H9 (cell line): ENCODE results near the gene GJD4. TPM values are rescaled to one million over a fixed set of nuclear protein-coding genes. Genes with fewer than 3 reads are reported as not detected.

ENCODE experiments used
- DNase-seq: peaks from one replicate; pipeline ENCODE4 v3.0.0-alpha.2; 2017
- H2AFZ ChIP-seq: one replicate; pipeline ENCODE4 v1.6.1; 2013; ENCODE audit warnings: mild to moderate bottlenecking, low read length, control low read depth, moderate library complexity
- H2AK5ac ChIP-seq: 2 replicates; pipeline ENCODE4 v1.6.1; 2013; ENCODE audit warnings: low read length, control low read depth, mixed read lengths; ENCODE audit not compliant: insufficient read length
- H2BK120ac ChIP-seq: one replicate; pipeline ENCODE4 v1.6.1; 2013; ENCODE audit warnings: low read depth, mild to moderate bottlenecking, low read length, control low read depth, inconsistent platforms; ENCODE audit not compliant: poor library complexity, severe bottlenecking
- H2BK12ac ChIP-seq: 2 replicates; pipeline ENCODE4 v1.6.1; 2013; ENCODE audit warnings: low read length, control low read depth, mixed read lengths, low read depth; ENCODE audit not compliant: insufficient read length
- H2BK15ac ChIP-seq: 2 replicates; pipeline ENCODE4 v1.6.1; 2013; ENCODE audit warnings: low read depth, low read length, control low read depth
- H2BK20ac ChIP-seq: one replicate; pipeline ENCODE4 v1.6.1; 2013; ENCODE audit warnings: low read depth, mild to moderate bottlenecking, low read length, control low read depth, inconsistent platforms; ENCODE audit not compliant: poor library complexity, severe bottlenecking
- H2BK5ac ChIP-seq: 2 replicates; pipeline ENCODE4 v1.6.1; 2013; ENCODE audit warnings: low read length, control low read depth, mixed read lengths; ENCODE audit not compliant: insufficient read length
- H3K14ac ChIP-seq: 2 replicates; pipeline ENCODE4 v1.6.1; 2013; ENCODE audit warnings: low read length, control low read depth; ENCODE audit not compliant: insufficient read depth
- H3K18ac ChIP-seq: 2 replicates; pipeline ENCODE4 v1.6.1; 2013; ENCODE audit warnings: low read depth, mild to moderate bottlenecking, mixed read lengths, low read length, control low read depth; ENCODE audit not compliant: insufficient read length
- H3K23ac ChIP-seq: 2 replicates; pipeline ENCODE4 v1.6.1; 2013; ENCODE audit warnings: low read length, control low read depth, mixed read lengths, low read depth; ENCODE audit not compliant: insufficient read length
- H3K23me2 ChIP-seq: 2 replicates; pipeline ENCODE4 v1.6.1; 2013; ENCODE audit warnings: low read depth, mild to moderate bottlenecking, mixed read lengths, low read length, control low read depth; ENCODE audit not compliant: insufficient read length, poor library complexity, severe bottlenecking
- H3K27ac ChIP-seq: 2 replicates; pipeline ENCODE4 v1.5.1; 2013; ENCODE audit warnings: low read length, control low read depth, mixed read lengths, low read depth; ENCODE audit not compliant: insufficient read length
- H3K27me3 ChIP-seq: 2 replicates; pipeline ENCODE4 v1.6.1; 2013; ENCODE audit warnings: low read length, control low read depth, inconsistent platforms; ENCODE audit not compliant: insufficient read depth
- H3K4ac ChIP-seq: 2 replicates; pipeline ENCODE4 v1.6.1; 2013; ENCODE audit warnings: low read depth, mild to moderate bottlenecking, control low read depth, inconsistent platforms, low read length, moderate library complexity
- H3K4me1 ChIP-seq: 2 replicates; pipeline ENCODE4 v1.6.1; 2013; ENCODE audit warnings: low read length, control low read depth, inconsistent platforms; ENCODE audit not compliant: insufficient read depth
- H3K4me2 ChIP-seq: 2 replicates; pipeline ENCODE4 v1.6.1; 2013; ENCODE audit warnings: low read length, control low read depth, mixed read lengths; ENCODE audit not compliant: insufficient read length, insufficient read depth
- H3K56ac ChIP-seq: 2 replicates; pipeline ENCODE4 v1.6.1; 2013; ENCODE audit warnings: low read depth, mild to moderate bottlenecking, mixed read lengths, low read length, control low read depth; ENCODE audit not compliant: insufficient read length
- H3K79me1 ChIP-seq: 2 replicates; pipeline ENCODE4 v1.6.1; 2013; ENCODE audit warnings: low read depth, mild to moderate bottlenecking, moderate library complexity, low read length, control low read depth, inconsistent platforms; ENCODE audit not compliant: insufficient read depth, poor library complexity, severe bottlenecking
- H3K79me2 ChIP-seq: 2 replicates; pipeline ENCODE4 v1.6.1; 2013; ENCODE audit warnings: low read length, control low read depth, inconsistent platforms; ENCODE audit not compliant: insufficient read depth
- H3K9ac ChIP-seq: 2 replicates; pipeline ENCODE4 v1.6.1; 2013; ENCODE audit warnings: low read length, control low read depth, mixed read lengths; ENCODE audit not compliant: insufficient read length; ENCODE audit errors: extremely low read depth
- H3K9me3 ChIP-seq: one replicate; pipeline ENCODE4 v1.6.1; 2013; ENCODE audit warnings: low read depth, low read length, inconsistent platforms; ENCODE audit not compliant: control insufficient read depth
- H3T11ph ChIP-seq: one replicate; pipeline ENCODE4 v1.6.1; 2013; ENCODE audit warnings: mild to moderate bottlenecking, low read length, control low read depth, inconsistent platforms
- H4K20me1 ChIP-seq: one replicate; pipeline ENCODE4 v1.6.1; 2013; ENCODE audit not compliant: control insufficient read depth, insufficient read length, insufficient read depth
- H4K5ac ChIP-seq: 2 replicates; pipeline ENCODE4 v1.6.1; 2013; ENCODE audit warnings: low read depth, mild to moderate bottlenecking, mixed read lengths, low read length, control low read depth; ENCODE audit not compliant: insufficient read length
- H4K8ac ChIP-seq: replicated peaks from 2 replicates; pipeline ENCODE4 v1.6.1; 2013; ENCODE audit warnings: low read length, control low read depth, mixed read lengths, low read depth; ENCODE audit not compliant: insufficient read length
- H4K91ac ChIP-seq: 2 replicates; pipeline ENCODE4 v1.6.1; 2013; ENCODE audit warnings: low read depth, mild to moderate bottlenecking, moderate library complexity, mixed read lengths, low read length, control low read depth; ENCODE audit not compliant: insufficient read length
- H3K27ac Mint-ChIP-seq, 3 experiments: 2 replicates in 2 of 3; 3 replicates in 1 of 3; pipeline ENCODE4 v1.8.0; 2020 to 2021; ENCODE audit warnings: mixed read lengths in 3 of 3, mild to moderate bottlenecking in 1 of 3, moderate library complexity in 1 of 3
- H3K27me3 Mint-ChIP-seq: 2 replicates; pipeline ENCODE4 v1.8.0; 2021; ENCODE audit warnings: low read depth, mild to moderate bottlenecking, moderate library complexity, mixed read lengths
- H3K36me3 Mint-ChIP-seq, 3 experiments: 2 replicates in 2 of 3; 3 replicates in 1 of 3; pipeline ENCODE4 v1.8.0; 2020 to 2021; ENCODE audit warnings: low read depth in 3 of 3, mixed read lengths in 3 of 3; ENCODE audit not compliant: insufficient read depth in 1 of 3
- H3K4me1 Mint-ChIP-seq, 2 experiments: 2 replicates each; pipeline ENCODE4 v1.8.0; 2020; ENCODE audit warnings: mixed read lengths in 2 of 2
- H3K4me3 Mint-ChIP-seq, 2 experiments: 2 replicates in 1 of 2; 3 replicates in 1 of 2; pipeline ENCODE4 v1.8.0; 2020 to 2021; ENCODE audit warnings: mild to moderate bottlenecking in 2 of 2, mixed read lengths in 2 of 2, moderate library complexity in 1 of 2
- H3K9me3 Mint-ChIP-seq, 2 experiments: 2 replicates in 1 of 2; 3 replicates in 1 of 2; pipeline ENCODE4 v1.8.0; 2020; ENCODE audit warnings: mild to moderate bottlenecking in 2 of 2, mixed read lengths in 2 of 2, moderate library complexity in 1 of 2
- WGBS: extraction: QIAGEN DNeasy Blood & Tissue Kit; methylation state at CpG from one replicate; pipeline ENCODE4 v1.1.7; 2013; ENCODE audit warnings: missing lambda C conversion rate, low lambda C conversion rate, mixed read lengths; ENCODE audit not compliant: insufficient read length; ENCODE audit errors: extremely low coverage; 5-methylcytosine and 5-hydroxymethylcytosine counted together
- total RNA-seq: library from RNA; stranded (reverse); gene quantifications from 2 replicates; pipeline ENCODE4 v1.2.1, GENCODE V29; 2021
- TF ChIP-seq, protein P1 (sequence below): fragments of 200-600 bp; sonication (generic); conservative IDR thresholded peaks from 3 replicates; pipeline ENCODE4 v1.8.0; 2021; ENCODE audit warnings: antibody characterized with exemption, mild to moderate bottlenecking

The GJD4 gene
- total RNA-seq, 1 experiment from 2014 or later = not detected

- TF ChIP-seq, protein P1, sequence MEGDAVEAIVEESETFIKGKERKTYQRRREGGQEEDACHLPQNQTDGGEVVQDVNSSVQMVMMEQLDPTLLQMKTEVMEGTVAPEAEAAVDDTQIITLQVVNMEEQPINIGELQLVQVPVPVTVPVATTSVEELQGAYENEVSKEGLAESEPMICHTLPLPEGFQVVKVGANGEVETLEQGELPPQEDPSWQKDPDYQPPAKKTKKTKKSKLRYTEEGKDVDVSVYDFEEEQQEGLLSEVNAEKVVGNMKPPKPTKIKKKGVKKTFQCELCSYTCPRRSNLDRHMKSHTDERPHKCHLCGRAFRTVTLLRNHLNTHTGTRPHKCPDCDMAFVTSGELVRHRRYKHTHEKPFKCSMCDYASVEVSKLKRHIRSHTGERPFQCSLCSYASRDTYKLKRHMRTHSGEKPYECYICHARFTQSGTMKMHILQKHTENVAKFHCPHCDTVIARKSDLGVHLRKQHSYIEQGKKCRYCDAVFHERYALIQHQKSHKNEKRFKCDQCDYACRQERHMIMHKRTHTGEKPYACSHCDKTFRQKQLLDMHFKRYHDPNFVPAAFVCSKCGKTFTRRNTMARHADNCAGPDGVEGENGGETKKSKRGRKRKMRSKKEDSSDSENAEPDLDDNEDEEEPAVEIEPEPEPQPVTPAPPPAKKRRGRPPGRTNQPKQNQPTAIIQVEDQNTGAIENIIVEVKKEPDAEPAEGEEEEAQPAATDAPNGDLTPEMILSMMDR = no peak
- Histone ChIP-seq H4K20me1 (no peaks in the 10 kb centered on the region), H4K8ac (no peak overlapping the region), H3K56ac (no peak overlapping the region), H2BK5ac (no peak overlapping the region), H3K4me1 (peaks cover 14% of the 10 kb centered on the region), H3K4me2 (peak overlapping the region; percentile 2), H3K9ac (no peak overlapping the region), H2AFZ (no peak overlapping the region), H2BK12ac (no peak overlapping the region), H3K14ac (no peak overlapping the region), H2BK120ac (no peak overlapping the region), H2BK20ac (no peak overlapping the region), H3K79me1 (no peaks in the 10 kb centered on the region), H3K23ac (no peak overlapping the region), H3K27me3 (no peaks in the 10 kb centered on the region), H3K23me2 (no peaks in the 10 kb centered on the region), H3K79me2 (no peaks in the 10 kb centered on the region), H3K18ac (no peak overlapping the region), H4K91ac (no peak overlapping the region), H2AK5ac (no peak overlapping the region), H2BK15ac (no peak overlapping the region), H3K9me3 (no peaks in the 10 kb centered on the region), H4K5ac (no peak overlapping the region), H3K4ac (no peak overlapping the region), H3T11ph (no peak overlapping the region), H3K27ac (peak overlapping the region; percentile 37)
- H3K9me3 Mint-ChIP-seq = peaks cover 26 to 27% of the 10 kb centered on the region in 2 experiments
- peaks cover 37 to 38% of the 10 kb centered on the region in 2 experiments for H3K4me1 Mint-ChIP-seq
- DNase-seq = no peak
- 100% methylated on average over 1 of the region's 3 CpGs for WGBS
- peak overlapping the region in 2 of 3 experiments; percentile 57 to 95; a peak in 5 of 7 replicates for H3K27ac Mint-ChIP-seq
- peaks cover 3 to 29% (median 14%) of the 10 kb centered on the region in 3 experiments for H3K36me3 Mint-ChIP-seq
- no peak overlapping the region for H3K4me3 Mint-ChIP-seq
- peaks cover 4% of the 10 kb centered on the region for H3K27me3 Mint-ChIP-seq
Measured at GRCh38 chr10:35595106-35595505, 10.0 kb upstream of the GJD4 start.
